Fibroblast of pulmonary artery (primary cell): ENCODE data around the gene CREM.

Source experiments
- DNase-seq: peaks from one replicate; pipeline ENCODE4 v3.0.0-alpha.2; 2010; ENCODE audit warnings: low read depth
- H3K4me3 ChIP-seq: replicated peaks from 2 replicates; pipeline ENCODE4 v1.5.1; 2011; ENCODE audit warnings: low read depth, mild to moderate bottlenecking, control low read depth, low read length, moderate library complexity
- CTCF ChIP-seq: IDR thresholded peaks from 2 replicates; pipeline ENCODE4 v1.5.1; 2011; ENCODE audit warnings: mild to moderate bottlenecking, control low read depth, low read length, inconsistent platforms; ENCODE audit errors: missing control alignments

The CREM gene

GRCh38 chr10:35262436-35262835, 135.8 kb downstream of the CREM start:
- no peak overlapping the region for H3K4me3 ChIP-seq
- TF ChIP-seq CTCF: no peak
- DNase-seq: no peak
